K562 (cell line): Measurements from ENCODE around the gene KLK3. TPM values are rescaled to one million over a fixed set of nuclear protein-coding genes. Genes with fewer than 3 reads are reported as not detected.

Source experiments
- ATAC-seq: fragments of 200-7000 bp; cut with Tn5 transposase; 3 replicates; pipeline ENCODE4 v1.9.1; 2020; ENCODE audit warnings: moderate library complexity
- Bru-seq: library from RNA; stranded (reverse); fragments of 400-500 nt; gene quantifications from one replicate; lab custom pipeline; 2021; lab: Mats Ljungman, UMichigan
- BruChase-seq, 2 experiments: library from RNA; stranded (reverse); fragments of 400-500 nt; gene quantifications; one replicate each; lab custom pipeline; 2021; lab: Mats Ljungman, UMichigan
- BruUV-seq: library from RNA; stranded (reverse); fragments of 400-500 nt; replicated peaks from 2 replicates; lab custom pipeline; 2021; lab: Mats Ljungman, UMichigan
- CTCF ChIA-PET: fragments of 300-600 bp; formaldehyde crosslinking; extraction: SDS; loops from one replicate; lab custom pipeline; 2021; ENCODE audit warnings: low intra/inter-chr PET ratio; lab: Yijun Ruan, JAX
- POLR2A ChIA-PET: fragments of 300-600, 350-650 bp; sonication (Branson Sonifier 250); formaldehyde crosslinking; extraction: SDS; loops from one replicate; lab custom pipeline; 2021; ENCODE audit warnings: antibody characterized with exemption, inconsistent platforms; lab: Yijun Ruan, JAX
- DNase-seq, 4 experiments: peaks; one replicate each; pipeline versions ENCODE4 v3.0.0 to v3.0.0-alpha.2; 2011 to 2018; ENCODE audit warnings: low spot score in 3 of 4, mixed read lengths in 3 of 4; ENCODE audit errors: extremely low read depth in 1 of 4
- FAIRE-seq: peaks from 2 replicates; lab custom pipeline; 2011; peaks lifted over from hg19 to GRCh38; lab: Jason Lieb, UNC
- H2AFZ ChIP-seq: 2 replicates; pipeline ENCODE4 v1.6.0; 2011; ENCODE audit warnings: low read depth, low read length, control low read depth, inconsistent platforms
- H3K27ac ChIP-seq: fragments of 200-600 bp; 3 replicates; pipeline ENCODE4 v1.8.0; 2011; ENCODE audit warnings: low read depth, mild to moderate bottlenecking, control low read depth, inconsistent platforms, low read length, moderate library complexity, mixed read lengths; ENCODE audit errors: extremely low read depth
- H3K27me3 ChIP-seq, 2 experiments: fragments of 300-600 bp in 1 of 2; 2 replicates in 1 of 2; 3 replicates in 1 of 2; pipeline versions ENCODE4 v1.6.0 to v1.8.0; 2011; ENCODE audit warnings: inconsistent platforms in 2 of 2, low read length in 2 of 2, mild to moderate bottlenecking in 1 of 2, mixed read lengths in 1 of 2, moderate library complexity in 1 of 2; ENCODE audit not compliant: control insufficient read depth in 2 of 2, insufficient read depth in 2 of 2
- H3K36me3 ChIP-seq: fragments of 300-600 bp; 3 replicates; pipeline ENCODE4 v1.8.0; 2011; ENCODE audit warnings: mild to moderate bottlenecking, low read length, inconsistent platforms; ENCODE audit not compliant: control insufficient read depth, insufficient read depth
- H3K4me1 ChIP-seq, 2 experiments: fragments of 200-600 bp in 1 of 2; replicated peaks in 1 of 2; 2 replicates in 1 of 2; 3 replicates in 1 of 2; pipeline versions ENCODE4 v1.5.1 to v1.8.0; 2011; ENCODE audit warnings: inconsistent platforms in 2 of 2, low read length in 2 of 2, mild to moderate bottlenecking in 1 of 2, mixed read lengths in 1 of 2, moderate library complexity in 1 of 2; ENCODE audit not compliant: control insufficient read depth in 2 of 2, insufficient read depth in 2 of 2
- H3K4me2 ChIP-seq: 2 replicates; pipeline ENCODE4 v1.6.1; 2011; ENCODE audit warnings: low read length, control low read depth, inconsistent platforms, mixed read lengths; ENCODE audit not compliant: insufficient read depth
- H3K4me3 ChIP-seq: fragments of 200-600 bp; sonication (generic), shearing (Covaris generic); 2 replicates; pipeline ENCODE4 v1.5.1; 2016; ENCODE audit warnings: control low read depth, inconsistent platforms
- H3K79me2 ChIP-seq: fragments of 200-600 bp; 3 replicates; pipeline ENCODE4 v1.8.0; 2011; ENCODE audit warnings: low read length, inconsistent platforms; ENCODE audit not compliant: control insufficient read depth, insufficient read depth
- H3K9ac ChIP-seq, 2 experiments: 2 replicates each; pipeline versions ENCODE4 v1.6.0 to v1.6.1; 2011; ENCODE audit warnings: low read depth in 2 of 2, low read length in 2 of 2, control low read depth in 1 of 2, inconsistent platforms in 1 of 2, mild to moderate bottlenecking in 1 of 2, mixed read lengths in 1 of 2; ENCODE audit not compliant: insufficient read depth in 1 of 2
- H3K9me1 ChIP-seq: one replicate; pipeline ENCODE4 v1.6.0; 2011; ENCODE audit warnings: inconsistent platforms, mild to moderate bottlenecking, low read length, moderate library complexity; ENCODE audit not compliant: control insufficient read depth, insufficient read depth
- H3K9me3 ChIP-seq: replicated peaks from 2 replicates; pipeline ENCODE4 v1.5.1; 2011; ENCODE audit warnings: low read depth, low read length, inconsistent platforms; ENCODE audit not compliant: control insufficient read depth, insufficient read depth
- H4K20me1 ChIP-seq: replicated peaks from 2 replicates; pipeline ENCODE4 v1.6.1; 2011; ENCODE audit warnings: low read length, inconsistent platforms, mixed read lengths; ENCODE audit not compliant: control insufficient read depth, insufficient read depth
- ASH1L ChIP-seq: fragments of 450-650 bp; IDR thresholded peaks from 2 replicates; pipeline ENCODE4 v1.6.1; 2018; ENCODE audit warnings: borderline replicate concordance, mild to moderate bottlenecking, low read depth; ENCODE audit not compliant: partially characterized antibody
- EP300 ChIP-seq: IDR thresholded peaks from 2 replicates; pipeline ENCODE4 v1.6.1; 2012; ENCODE audit warnings: low read length, improper control_type of control experiment
- PCBP2 ChIP-seq: fragments of 200-400 bp; formaldehyde crosslinking; IDR thresholded peaks from 2 replicates; pipeline ENCODE4 v1.6.1; 2018; ENCODE audit warnings: low read length, low read depth, mild to moderate bottlenecking, moderate library complexity; ENCODE audit not compliant: poor library complexity, severe bottlenecking
- RFX7 ChIP-seq: fragments of 250-450 bp; sonication (Bioruptor Pico); IDR thresholded peaks from 2 replicates; pipeline ENCODE4 v1.5.1; 2021; ENCODE audit warnings: mild to moderate bottlenecking
- SUPT5H ChIP-seq: fragments of 450-650 bp; IDR thresholded peaks from 2 replicates; pipeline ENCODE4 v1.6.1; 2016
- WGBS: fragments of 100-300 bp; shearing (Covaris generic); methylation state at CpG from one replicate; pipeline ENCODE4 v1.1.6; 2016; ENCODE audit warnings: low coverage, mixed read lengths; ENCODE audit not compliant: insufficient coverage; ENCODE audit errors: missing lambda C conversion rate; 5-methylcytosine and 5-hydroxymethylcytosine counted together
- in situ Hi-C: fragments of 300-500 bp; cut with MboI; formaldehyde crosslinking; loops from 4 replicates; pipeline ENCODE4 v1.15.0; 2018; ENCODE audit warnings: inconsistent platforms, mixed read lengths
- intact Hi-C: fragments of 100-400 bp; cut with micrococcal nuclease; formaldehyde crosslinking; loops from 2 replicates; pipeline ENCODE4 v1.14.2; 2022
- long read RNA-seq, 3 experiments: library from polyadenylated mRNA in 2 of 3; library from RNA in 1 of 3; unstranded in 2 of 3; stranded (forward) in 1 of 3; transcript quantifications; one replicate each; pipeline ENCODE4 v2.0.0, GENCODE V29; 2019 to 2022
- polyA minus RNA-seq, 3 experiments: library from RNA; depleted of rRNA, polyadenylated mRNA; stranded (reverse); fragments of >200 nt; gene quantifications; 2 replicates each; pipeline ENCODE4 v1.2.3, GENCODE V29; 2011
- polyA plus RNA-seq, 8 experiments: library from polyadenylated mRNA; depleted of rRNA in 4 of 8; stranded (reverse) in 5 of 8; unstranded in 3 of 8; fragments of >200 nt; fragmentation: Nextera tagmentation in 2 of 8; fragmentation: Illumina TruSeq in 1 of 8; extraction: Ambion mirVana in 2 of 8; extraction: Trizol in 1 of 8; gene quantifications; 2 replicates each; pipeline versions ENCODE4 v1.2.1 to v1.2.3, GENCODE V29; 2011 to 2014; ENCODE audit warnings: inconsistent platforms in 1 of 8, missing spikeins in 1 of 8
- total RNA-seq, 7 experiments: library from RNA; depleted of rRNA in 6 of 7; stranded (reverse); fragments of >200 nt in 6 of 7; fragmentation: Illumina TruSeq in 2 of 7; extraction: Trizol in 2 of 7; gene quantifications; 2 replicates each; pipeline versions ENCODE4 v1.2.1 to v1.2.3, GENCODE V29; 2011 to 2021; ENCODE audit warnings: low replicate concordance in 1 of 7
- TF ChIP-seq, protein P1 (sequence below), 2 experiments: fragments of 250-450 bp in 1 of 2; fragments of 450-650 bp in 1 of 2; sonication (Bioruptor Pico) in 1 of 2; IDR thresholded peaks; 2 replicates each; pipeline versions ENCODE4 v1.6.1 to v1.8.0; 2016 to 2021; ENCODE audit warnings: mild to moderate bottlenecking in 2 of 2, moderate library complexity in 2 of 2, missing compliant biosample characterization in 1 of 2, missing genetic modification characterization in 1 of 2

KLK3 gene
- not detected in 2 replicates for total RNA-seq (2011; cell fraction: chromatin; rRNA removed; ENCODE audit: low replicate concordance)
- not detected in 2 replicates for total RNA-seq (2011; cell fraction: nucleolus; rRNA removed)
- total RNA-seq (2011; cell fraction: nucleoplasm; rRNA removed), result not detected in 2 replicates
- not detected in 2 replicates for total RNA-seq (2014; rRNA removed)
- not detected in 2 replicates for total RNA-seq (2014; rRNA removed; fragmentation: Illumina TruSeq; extraction: Trizol)
- total RNA-seq (2015; rRNA removed; fragmentation: Illumina TruSeq; extraction: Trizol), result not detected in 2 replicates
- not detected in 2 replicates for total RNA-seq (2021)
- not detected in 2 replicates for polyA plus RNA-seq (2011; rRNA removed)
- not detected in 2 replicates for polyA plus RNA-seq (2011; cell fraction: cytosol; rRNA removed)
- polyA plus RNA-seq (2011; cell fraction: nucleus; rRNA removed), result not detected in 2 replicates
- not detected in 2 replicates for polyA plus RNA-seq (2012)
- not detected in 2 replicates for polyA plus RNA-seq (2014; fragmentation: Illumina TruSeq; extraction: Trizol)
- polyA plus RNA-seq (2014; fragmentation: Nextera tagmentation; extraction: Ambion mirVana), result not detected
- not detected in 2 replicates for polyA plus RNA-seq (2014; rRNA removed)
- not detected in 2 replicates for polyA minus RNA-seq (2011; rRNA and poly(A)+ RNA removed)
- not detected in 2 replicates for polyA minus RNA-seq (2011; cell fraction: cytosol; rRNA and poly(A)+ RNA removed)
- polyA minus RNA-seq (2011; cell fraction: nucleus; rRNA and poly(A)+ RNA removed), result not detected in 2 replicates
- Bru-seq, nascent RNA, result percentile 33 among the genes with signal in this experiment
- BruChase-seq, experiment 1, labeled RNA remaining after a 2-hour chase, result percentile 26 among the genes with signal in this experiment
- BruChase-seq, experiment 2, labeled RNA remaining after a 6-hour chase, result percentile 37 among the genes with signal in this experiment
- long read RNA-seq, experiment 1, result 0 reads
- long read RNA-seq, experiment 2, result 0 reads
- long read RNA-seq, experiment 3, result 0 reads

DNA sequence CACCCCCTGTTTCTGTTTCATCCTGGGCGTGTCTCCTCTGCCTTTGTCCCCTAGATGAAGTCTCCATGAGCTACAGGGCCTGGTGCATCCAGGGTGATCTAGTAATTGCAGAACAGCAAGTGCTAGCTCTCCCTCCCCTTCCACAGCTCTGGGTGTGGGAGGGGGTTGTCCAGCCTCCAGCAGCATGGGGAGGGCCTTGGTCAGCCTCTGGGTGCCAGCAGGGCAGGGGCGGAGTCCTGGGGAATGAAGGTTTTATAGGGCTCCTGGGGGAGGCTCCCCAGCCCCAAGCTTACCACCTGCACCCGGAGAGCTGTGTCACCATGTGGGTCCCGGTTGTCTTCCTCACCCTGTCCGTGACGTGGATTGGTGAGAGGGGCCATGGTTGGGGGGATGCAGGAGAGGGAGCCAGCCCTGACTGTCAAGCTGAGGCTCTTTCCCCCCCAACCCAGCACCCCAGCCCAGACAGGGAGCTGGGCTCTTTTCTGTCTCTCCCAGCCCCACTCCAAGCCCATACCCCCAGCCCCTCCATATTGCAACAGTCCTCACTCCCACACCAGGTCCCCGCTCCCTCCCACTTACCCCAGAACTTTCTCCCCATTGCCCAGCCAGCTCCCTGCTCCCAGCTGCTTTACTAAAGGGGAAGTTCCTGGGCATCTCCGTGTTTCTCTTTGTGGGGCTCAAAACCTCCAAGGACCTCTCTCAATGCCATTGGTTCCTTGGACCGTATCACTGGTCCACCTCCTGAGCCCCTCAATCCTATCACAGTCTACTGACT is at the start of gene KLK3:
Gene KLK3 (plus strand): TSS at position 280 of the 775 bp plus-strand sequence. CDS start 41 bp downstream, at position 321.
- no peak within 1 kb of the TSS for H3K4me3 ChIP-seq
- H3K36me3 ChIP-seq, result no peaks in the 10 kb centered on the region
- no peaks in the 10 kb centered on the region for H3K79me2 ChIP-seq
- no peak for TF ChIP-seq EP300
- no peak for TF ChIP-seq ASH1L
- TF ChIP-seq RFX7 (CRISPR knock-in tag), result no peak
- TF ChIP-seq, protein P1, sequence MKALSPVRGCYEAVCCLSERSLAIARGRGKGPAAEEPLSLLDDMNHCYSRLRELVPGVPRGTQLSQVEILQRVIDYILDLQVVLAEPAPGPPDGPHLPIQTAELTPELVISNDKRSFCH (CRISPR knock-in tag; IDR thresholded peaks at IDR 0.05), result no peak
- TF ChIP-seq, protein P1 (tag; IDR thresholded peaks at IDR 0.05), result no peak
- TF ChIP-seq PCBP2, result no peak
- no peak for TF ChIP-seq SUPT5H
- 1% methylated on average over 9 of the region's 9 CpGs for WGBS
- H3K27ac ChIP-seq, result no peak within 1 kb of the TSS
- CTCF ChIA-PET, result no interaction called here
- intact Hi-C loops, result no loop called here
- BruUV-seq, result no TSS peak
- FAIRE-seq, result no peak
- peaks cover 0 to 4% of the 10 kb centered on the region in 2 experiments; a peak in 2 of 5 replicates for H3K4me1 ChIP-seq
- no peak for ATAC-seq
- no peak within 1 kb of the TSS for H3K9ac ChIP-seq
- H3K9me3 ChIP-seq, result no peaks in the 10 kb centered on the region
- H3K9me1 ChIP-seq, result no peaks in the 10 kb centered on the region
- DNase-seq, result no peak
- POLR2A ChIA-PET, result interaction anchor here (0.7 to 1.3 kb wide), 3 partner anchors 12 to 59 kb away, joined by 3 to 5 read pairs (median 3); no protein-coding TSS in a partner anchor
- peaks cover 12 to 72% of the 10 kb centered on the region in 2 experiments; a peak in 4 of 5 replicates for H3K27me3 ChIP-seq
- H4K20me1 ChIP-seq, result no peaks in the 10 kb centered on the region
- H2AFZ ChIP-seq, result no peak within 1 kb of the TSS
- H3K4me2 ChIP-seq, result no peak within 1 kb of the TSS
- in situ Hi-C loops, result no loop called here
